T-helper 22 cell (primary cell): Measurements from ENCODE around the gene IGFBP2.

ENCODE experiments used
- DNase-seq: peaks from one replicate; pipeline ENCODE4 v3.0.0-alpha.2; 2020; ENCODE audit warnings: low read depth

Gene IGFBP2

DNA sequence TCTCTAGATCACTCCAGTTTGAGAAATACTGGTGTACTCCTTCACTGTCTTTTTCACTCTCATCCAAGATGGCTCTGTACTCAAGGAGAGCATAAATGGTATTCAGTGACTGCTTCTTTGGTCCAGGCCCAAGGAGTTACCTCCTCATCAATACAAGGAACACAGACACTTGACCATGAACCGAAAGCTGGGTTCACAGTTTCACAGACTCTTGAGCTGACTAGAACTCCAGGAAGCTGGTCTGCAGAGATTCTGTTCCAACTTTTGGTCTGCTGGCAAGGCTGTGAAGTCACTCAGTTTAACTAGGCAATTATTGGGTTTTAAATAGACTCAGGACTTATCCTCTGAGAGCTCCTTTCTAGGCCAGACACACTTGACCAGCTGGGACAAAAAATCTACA lies 69.5 kb downstream of the IGFBP2 start:
- no peak for DNase-seq

- DNase-seq: no peak
Measured at GRCh38 chr2:216710551-216711301, 77.5 kb downstream of the IGFBP2 start.

DNA sequence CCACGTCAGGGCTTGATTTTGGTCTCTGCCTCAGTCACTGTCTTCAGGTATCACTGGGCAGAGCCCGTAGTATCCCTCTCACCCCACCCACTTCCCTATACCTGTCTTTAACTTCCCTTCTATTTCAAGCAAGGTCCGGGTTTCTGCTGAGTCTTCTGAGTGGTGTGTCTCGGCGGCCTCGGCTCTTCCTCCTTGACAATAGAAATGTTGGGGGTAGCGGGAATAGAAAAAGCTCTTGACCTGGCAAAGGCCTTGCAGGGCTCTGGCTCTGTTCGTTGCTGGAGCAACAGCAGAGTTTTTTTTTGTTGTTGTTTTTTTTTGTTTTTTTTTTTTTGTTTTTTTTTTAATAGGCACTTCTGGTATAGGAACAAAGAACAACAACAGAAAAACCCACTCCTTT lies 78.1 kb downstream of the IGFBP2 start:
- DNase-seq: no peak

GRCh38 chr2:216713691-216714336 lies 80.6 kb downstream of the IGFBP2 start:
- DNase-seq: no peak
